ENCODE measurements around the gene HK3. TPM values are rescaled to one million over a fixed set of nuclear protein-coding genes. Genes with fewer than 3 reads are reported as not detected.

Gene HK3
- total RNA-seq, 1 experiment from 2014 or later: 0.17 TPM

GRCh38 chr5:176915906-176916305, 16.8 kb upstream of the HK3 start (continued):
- TF ChIP-seq ZBTB43 (CRISPR knock-in tag; IDR thresholded peaks at IDR 0.05) (no peak), CBFB (CRISPR knock-in tag; IDR thresholded peaks at IDR 0.05; ENCODE audit: low read depth) (no peak), ZMAT4 (CRISPR knock-in tag; IDR thresholded peaks at IDR 0.05) (no peak), E2F4 (CRISPR knock-in tag; IDR thresholded peaks at IDR 0.05; ENCODE audit: borderline replicate concordance, low read depth) (no peak), HMGXB4 (CRISPR knock-in tag; IDR thresholded peaks at IDR 0.05) (no peak), TEAD1 (CRISPR knock-in tag; IDR thresholded peaks at IDR 0.05) (no peak)

GRCh38 chr5:176912115-176912514, 13.0 kb upstream of the HK3 start:
- ChIA-PET POLR2A (no interaction called here), CTCF (interaction anchor here (2.6 kb wide), 1 partner anchor 252 kb away, joined by 6 read pairs; no protein-coding TSS in a partner anchor)
- no peak overlapping the region; the same call in 1 of the 2 replicates for H3K27ac Mint-ChIP-seq

More at GRCh38 chr5:176912115-176912514, 13.0 kb upstream of the HK3 start:
- peaks cover 5% of the 10 kb centered on the region for H3K4me1 Mint-ChIP-seq
- DNase-seq (ENCODE audit: low spot score) (no peak), ATAC-seq (no peak)
- H3K36me3 Mint-ChIP-seq: peaks cover 13% of the 10 kb centered on the region
- TF ChIP-seq CTCF (IDR thresholded peaks at IDR 0.05): no peak
- no peak for TF ChIP-seq ARID4B (CRISPR knock-in tag; IDR thresholded peaks at IDR 0.05; ENCODE audit: borderline replicate concordance)
- TF ChIP-seq E2F5 (CRISPR knock-in tag; IDR thresholded peaks at IDR 0.05): no peak
- TF ChIP-seq NFYB (CRISPR knock-in tag; conservative IDR thresholded peaks at IDR 0.05; ENCODE audit: low read depth): no peak
- TF ChIP-seq NFATC4 (CRISPR knock-in tag; IDR thresholded peaks at IDR 0.05): no peak
- TF ChIP-seq HMGA2 (CRISPR knock-in tag; IDR thresholded peaks at IDR 0.05): no peak
- no peak for TF ChIP-seq USF1 (CRISPR knock-in tag; IDR thresholded peaks at IDR 0.05)
- TF ChIP-seq SMAD4 (CRISPR knock-in tag; IDR thresholded peaks at IDR 0.05): no peak
- no peak for TF ChIP-seq MLX (CRISPR knock-in tag; IDR thresholded peaks at IDR 0.05)
- H3K9me3 Mint-ChIP-seq: no peaks in the 10 kb centered on the region
- no peaks in the 10 kb centered on the region for H3K27me3 Mint-ChIP-seq (ENCODE audit: low read depth)
- H3K4me3 Mint-ChIP-seq: no peak overlapping the region

All from WTC11 (cell line).